Measurements from ENCODE around the gene VPS13D.
"Not testable (repeated sequence)": the region's sequence is repeated elsewhere in the genome, so short reads cannot be mapped to it uniquely, and the experiment has no call there.

The VPS13D gene

GRCh38 chr1:12375133-12375829 is 145.5 kb downstream of the VPS13D start:
- Histone ChIP-seq H3K36me3 (ENCODE audit: control insufficient read depth, insufficient read depth, low read length) (peaks cover 30% of the 10 kb centered on the region), H3K9me3 (ENCODE audit: control insufficient read depth, low read length) (no peaks in the 10 kb centered on the region), H3K4me3 (ENCODE audit: insufficient read depth, low read depth, low read length, poor library complexity, severe bottlenecking) (no peak overlapping the region), H3K4me1 (ENCODE audit: control insufficient read depth, insufficient read depth, low read length, poor library complexity, severe bottlenecking) (no peaks in the 10 kb centered on the region), H3K27me3 (replicated peaks; ENCODE audit: control insufficient read depth, insufficient read depth, low read length, poor library complexity, severe bottlenecking) (no peaks in the 10 kb centered on the region), H3K27ac (ENCODE audit: insufficient read depth, low read length, poor library complexity, severe bottlenecking) (no peak overlapping the region)
- no peak for DNase-seq

- no peak for DNase-seq
- Histone ChIP-seq H3K27ac (ENCODE audit: insufficient read depth, low read length, poor library complexity, severe bottlenecking) (no peak overlapping the region), H3K9me3 (ENCODE audit: control insufficient read depth, low read length) (no peaks in the 10 kb centered on the region), H3K4me3 (ENCODE audit: insufficient read depth, low read depth, low read length, poor library complexity, severe bottlenecking) (no peak overlapping the region), H3K36me3 (ENCODE audit: control insufficient read depth, insufficient read depth, low read length) (peaks cover 32% of the 10 kb centered on the region), H3K4me1 (ENCODE audit: control insufficient read depth, insufficient read depth, low read length, poor library complexity, severe bottlenecking) (no peaks in the 10 kb centered on the region), H3K27me3 (replicated peaks; ENCODE audit: control insufficient read depth, insufficient read depth, low read length, poor library complexity, severe bottlenecking) (no peaks in the 10 kb centered on the region)
Observed at GRCh38 chr1:12376236-12377045, 146.6 kb downstream of the VPS13D start.

GRCh38 chr1:12380326-12381249 is 150.8 kb downstream of the VPS13D start:
- Histone ChIP-seq H3K36me3 (ENCODE audit: control insufficient read depth, insufficient read depth, low read length) (peaks cover 43% of the 10 kb centered on the region), H3K4me1 (ENCODE audit: control insufficient read depth, insufficient read depth, low read length, poor library complexity, severe bottlenecking) (peaks cover 16% of the 10 kb centered on the region), H3K27ac (ENCODE audit: insufficient read depth, low read length, poor library complexity, severe bottlenecking) (no peak overlapping the region), H3K4me3 (ENCODE audit: insufficient read depth, low read depth, low read length, poor library complexity, severe bottlenecking) (no peak overlapping the region), H3K9me3 (ENCODE audit: control insufficient read depth, low read length) (no peaks in the 10 kb centered on the region), H3K27me3 (replicated peaks; ENCODE audit: control insufficient read depth, insufficient read depth, low read length, poor library complexity, severe bottlenecking) (no peaks in the 10 kb centered on the region)
- no peak for DNase-seq

- Histone ChIP-seq H3K36me3 (ENCODE audit: control insufficient read depth, insufficient read depth, low read length) (peaks cover 36% of the 10 kb centered on the region), H3K27me3 (replicated peaks; ENCODE audit: control insufficient read depth, insufficient read depth, low read length, poor library complexity, severe bottlenecking) (no peaks in the 10 kb centered on the region), H3K4me1 (ENCODE audit: control insufficient read depth, insufficient read depth, low read length, poor library complexity, severe bottlenecking) (peaks cover 21% of the 10 kb centered on the region), H3K4me3 (ENCODE audit: insufficient read depth, low read depth, low read length, poor library complexity, severe bottlenecking) (no peak overlapping the region), H3K9me3 (ENCODE audit: control insufficient read depth, low read length) (no peaks in the 10 kb centered on the region), H3K27ac (ENCODE audit: insufficient read depth, low read length, poor library complexity, severe bottlenecking) (no peak overlapping the region)
- DNase-seq = no peak
Observed at GRCh38 chr1:12383001-12383400, 153.2 kb downstream of the VPS13D start.

- Histone ChIP-seq H3K36me3 (ENCODE audit: control insufficient read depth, insufficient read depth, low read length) (peaks cover 28% of the 10 kb centered on the region), H3K27me3 (replicated peaks; ENCODE audit: control insufficient read depth, insufficient read depth, low read length, poor library complexity, severe bottlenecking) (no peaks in the 10 kb centered on the region), H3K4me3 (ENCODE audit: insufficient read depth, low read depth, low read length, poor library complexity, severe bottlenecking) (no peak overlapping the region), H3K4me1 (ENCODE audit: control insufficient read depth, insufficient read depth, low read length, poor library complexity, severe bottlenecking) (peaks cover 21% of the 10 kb centered on the region), H3K9me3 (ENCODE audit: control insufficient read depth, low read length) (no peaks in the 10 kb centered on the region), H3K27ac (ENCODE audit: insufficient read depth, low read length, poor library complexity, severe bottlenecking) (peak overlapping the region; percentile 43)
- no peak for DNase-seq
Observed at GRCh38 chr1:12383786-12384185, 154.0 kb downstream of the VPS13D start.

- no peaks in the 10 kb centered on the region for H3K9me3 ChIP-seq (ENCODE audit: control insufficient read depth, low read length)
- H3K27me3 ChIP-seq (replicated peaks; ENCODE audit: control insufficient read depth, insufficient read depth, low read length, poor library complexity, severe bottlenecking) = no peaks in the 10 kb centered on the region
- H3K4me3 ChIP-seq (ENCODE audit: insufficient read depth, low read depth, low read length, poor library complexity, severe bottlenecking) = peak overlapping the region; percentile 15
- peak in 1 of 3 donors; percentile 5 for DNase-seq
- H3K4me1 ChIP-seq (ENCODE audit: control insufficient read depth, insufficient read depth, low read length, poor library complexity, severe bottlenecking) = peaks cover 21% of the 10 kb centered on the region
- H3K27ac ChIP-seq (ENCODE audit: insufficient read depth, low read length, poor library complexity, severe bottlenecking) = peak overlapping the region; percentile 68
- H3K36me3 ChIP-seq (ENCODE audit: control insufficient read depth, insufficient read depth, low read length) = peaks cover 20% of the 10 kb centered on the region
Observed at GRCh38 chr1:12384836-12385456, 155.1 kb downstream of the VPS13D start.

GRCh38 chr1:12386130-12386529 is 156.3 kb downstream of the VPS13D start:
- peaks cover 16% of the 10 kb centered on the region for H3K36me3 ChIP-seq (ENCODE audit: control insufficient read depth, insufficient read depth, low read length)
- H3K9me3 ChIP-seq (ENCODE audit: control insufficient read depth, low read length) = no peaks in the 10 kb centered on the region
- H3K4me1 ChIP-seq (ENCODE audit: control insufficient read depth, insufficient read depth, low read length, poor library complexity, severe bottlenecking) = peaks cover 21% of the 10 kb centered on the region
- no peak overlapping the region for H3K4me3 ChIP-seq (ENCODE audit: insufficient read depth, low read depth, low read length, poor library complexity, severe bottlenecking)
- peak overlapping the region; percentile 68 for H3K27ac ChIP-seq (ENCODE audit: insufficient read depth, low read length, poor library complexity, severe bottlenecking)
- peak in 2 of 3 donors; percentile 14 to 18 for DNase-seq
- H3K27me3 ChIP-seq (replicated peaks; ENCODE audit: control insufficient read depth, insufficient read depth, low read length, poor library complexity, severe bottlenecking) = no peaks in the 10 kb centered on the region

GRCh38 chr1:12387641-12388040 is 157.8 kb downstream of the VPS13D start:
- Histone ChIP-seq H3K36me3 (ENCODE audit: control insufficient read depth, insufficient read depth, low read length) (peaks cover 16% of the 10 kb centered on the region), H3K4me1 (ENCODE audit: control insufficient read depth, insufficient read depth, low read length, poor library complexity, severe bottlenecking) (peaks cover 21% of the 10 kb centered on the region), H3K4me3 (ENCODE audit: insufficient read depth, low read depth, low read length, poor library complexity, severe bottlenecking) (no peak overlapping the region), H3K9me3 (ENCODE audit: control insufficient read depth, low read length) (no peaks in the 10 kb centered on the region), H3K27me3 (replicated peaks; ENCODE audit: control insufficient read depth, insufficient read depth, low read length, poor library complexity, severe bottlenecking) (no peaks in the 10 kb centered on the region), H3K27ac (ENCODE audit: insufficient read depth, low read length, poor library complexity, severe bottlenecking) (no peak overlapping the region)
- DNase-seq = no peak

- H3K4me1 ChIP-seq (ENCODE audit: control insufficient read depth, insufficient read depth, low read length, poor library complexity, severe bottlenecking); DNase-seq; H3K36me3 ChIP-seq (ENCODE audit: control insufficient read depth, insufficient read depth, low read length); H3K9me3 ChIP-seq (ENCODE audit: control insufficient read depth, low read length); H3K27me3 ChIP-seq (replicated peaks; ENCODE audit: control insufficient read depth, insufficient read depth, low read length, poor library complexity, severe bottlenecking); H3K27ac ChIP-seq (ENCODE audit: insufficient read depth, low read length, poor library complexity, severe bottlenecking); H3K4me3 ChIP-seq (ENCODE audit: insufficient read depth, low read depth, low read length, poor library complexity, severe bottlenecking): not testable (repeated sequence)
Observed at GRCh38 chr1:12390296-12390695, 160.5 kb downstream of the VPS13D start.

Data from effector memory CD4-positive, alpha-beta T cell (primary cell).